ENCODE data around the gene MRPS14. TPM values are rescaled to one million over a fixed set of nuclear protein-coding genes. Genes with fewer than 3 reads are reported as not detected.
A peak's percentile ranks its signal among the peaks of the same experiment; 100 is the strongest.

Gene MRPS14
- total and polyA plus RNA-seq, 7 experiments from 2014 or later = 12.4 to 67.6 (median 35.6) TPM

DNA sequence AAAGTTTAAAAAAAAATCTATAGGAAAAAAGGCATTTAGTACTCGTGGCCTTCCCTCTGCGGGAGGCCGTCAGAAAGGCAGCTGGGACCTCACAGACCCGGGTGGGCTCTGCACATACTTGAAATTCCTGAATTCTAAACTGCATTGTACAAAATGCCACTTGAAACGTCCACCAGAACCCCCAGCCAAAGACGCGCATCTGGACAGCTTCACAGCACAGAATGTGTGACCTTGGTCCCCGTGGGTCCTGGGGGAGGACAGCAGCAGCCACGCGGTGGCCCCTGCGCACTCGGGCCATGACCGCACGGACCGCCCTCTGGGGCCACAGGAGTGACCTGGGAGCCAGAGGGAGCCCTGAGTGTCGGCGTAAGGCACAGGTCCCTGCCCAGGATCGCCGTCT is 20.6 kb upstream of the MRPS14 start:
- Histone ChIP-seq H3K27me3 (ENCODE audit: control insufficient read depth in 2 of 2, insufficient read depth in 2 of 2, low read length in 2 of 2) (no peaks in the 10 kb centered on the region), H3K4me1 (ENCODE audit: control insufficient read depth in 2 of 2, insufficient read depth in 2 of 2, low read length in 2 of 2) (no peaks in the 10 kb centered on the region), H3K4me3 (ENCODE audit: low read length) (no peak overlapping the region), H3K36me3 (ENCODE audit: control insufficient read depth in 2 of 3, insufficient read depth in 3 of 3, low read length in 3 of 3) (no peaks in the 10 kb centered on the region), H3K9me3 (ENCODE audit: control insufficient read depth in 2 of 3, low read length in 3 of 3) (no peaks in the 10 kb centered on the region), H3K27ac (ENCODE audit: low read depth, low read length) (no peak overlapping the region)
- H3K4me1 Mint-ChIP-seq = peaks cover 0 to 2% (median 0%) of the 10 kb centered on the region in 7 donors
- no peak for ATAC-seq
- H3K27ac Mint-ChIP-seq = no peak overlapping the region
- no peak overlapping the region for H3K4me3 Mint-ChIP-seq
- no peaks in the 10 kb centered on the region for H3K36me3 Mint-ChIP-seq
- DNase-seq = no peak
- ChIA-PET CTCF (no interaction called here), POLR2A (no interaction called here)
- peaks cover 0 to 24% (median 15%) of the 10 kb centered on the region in 5 donors for H3K27me3 Mint-ChIP-seq
- intact Hi-C loops (cut with micrococcal nuclease) = no loop called here
- H3K9me3 Mint-ChIP-seq = no peaks in the 10 kb centered on the region

DNA sequence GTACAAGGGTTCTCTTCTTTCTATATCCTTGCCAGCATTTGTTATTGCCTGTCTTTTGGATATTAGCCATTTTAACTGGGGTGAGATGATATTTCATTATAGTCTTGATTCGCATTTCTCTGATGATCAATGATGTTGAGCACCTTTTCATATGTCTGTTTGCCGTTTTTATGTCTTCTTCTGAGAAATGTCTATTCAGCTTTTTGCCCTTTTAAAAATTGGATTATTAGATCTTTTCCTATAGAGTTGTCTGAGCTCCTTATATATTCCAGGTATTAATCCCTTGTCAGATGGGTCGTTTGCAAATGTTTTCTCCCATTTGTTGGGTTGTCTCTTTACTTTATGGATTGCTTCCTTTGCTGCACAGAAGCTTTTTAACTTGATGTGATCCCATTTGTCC is 19.4 kb upstream of the MRPS14 start:
- Mint-ChIP-seq H3K4me3 (no peak overlapping the region), H3K27me3 (peaks cover 0 to 16% (median 11%) of the 10 kb centered on the region in 5 donors), H3K27ac (no peak overlapping the region), H3K36me3 (no peaks in the 10 kb centered on the region), H3K4me1 (no peaks in the 10 kb centered on the region), H3K9me3 (peaks cover 0 to 2% (median 0%) of the 10 kb centered on the region in 11 donors)
- ATAC-seq = no peak
- ChIA-PET POLR2A (no interaction called here), CTCF (no interaction called here)
- Histone ChIP-seq H3K4me3 (ENCODE audit: low read length) (no peak overlapping the region), H3K27ac (ENCODE audit: low read depth, low read length) (no peak overlapping the region), H3K36me3 (ENCODE audit: control insufficient read depth in 2 of 3, insufficient read depth in 3 of 3, low read length in 3 of 3) (no peaks in the 10 kb centered on the region), H3K4me1 (ENCODE audit: control insufficient read depth in 2 of 2, insufficient read depth in 2 of 2, low read length in 2 of 2) (no peaks in the 10 kb centered on the region), H3K27me3 (ENCODE audit: control insufficient read depth in 2 of 2, insufficient read depth in 2 of 2, low read length in 2 of 2) (no peaks in the 10 kb centered on the region), H3K9me3 (ENCODE audit: control insufficient read depth in 2 of 3, low read length in 3 of 3) (no peaks in the 10 kb centered on the region)
- intact Hi-C loops (cut with micrococcal nuclease) = no loop called here
- DNase-seq = no peak

DNA sequence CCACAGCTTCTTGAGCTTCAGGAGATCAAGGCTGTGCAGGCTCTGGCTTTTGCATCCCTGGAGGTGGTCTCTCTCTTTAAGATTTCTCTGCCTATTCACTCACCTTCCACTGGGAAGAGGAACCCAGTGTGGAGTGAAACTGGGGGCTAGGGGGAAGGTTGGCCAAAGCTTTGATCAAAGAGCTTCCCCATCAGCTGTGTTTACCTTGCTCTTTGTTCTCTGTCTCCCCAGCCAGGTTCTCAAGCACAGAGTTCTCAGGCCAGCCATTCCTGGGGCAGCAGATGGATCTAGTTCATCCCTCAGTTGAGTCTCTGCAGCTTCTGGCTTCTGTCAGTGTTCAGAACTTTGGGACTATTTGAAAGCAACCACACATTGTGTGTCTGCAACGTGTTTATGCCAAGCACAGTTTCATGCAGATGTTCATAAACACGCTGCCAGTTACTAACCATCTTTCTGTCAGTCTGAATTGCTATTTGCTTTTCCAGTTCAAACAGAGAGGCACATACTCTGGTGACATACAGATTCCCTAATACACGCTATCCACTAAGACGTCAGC is 17.2 kb upstream of the MRPS14 start:
- no peak overlapping the region for H3K27ac ChIP-seq (ENCODE audit: low read depth, low read length)
- no peaks in the 10 kb centered on the region for H3K36me3 ChIP-seq (ENCODE audit: control insufficient read depth in 2 of 3, insufficient read depth in 3 of 3, low read length in 3 of 3)
- Mint-ChIP-seq H3K27me3 (peaks cover 0 to 23% (median 4%) of the 10 kb centered on the region in 5 donors), H3K4me3 (no peak overlapping the region), H3K4me1 (peaks cover 0 to 2% (median 0%) of the 10 kb centered on the region in 7 donors), H3K36me3 (no peaks in the 10 kb centered on the region), H3K27ac (peak overlapping the region in 1 of 9 donors; percentile 2), H3K9me3 (peaks cover 0 to 2% (median 0%) of the 10 kb centered on the region in 11 donors)
- intact Hi-C loops (cut with micrococcal nuclease) = no loop called here
- ATAC-seq (no peak), DNase-seq (no peak)
- H3K4me1 ChIP-seq (ENCODE audit: control insufficient read depth in 2 of 2, insufficient read depth in 2 of 2, low read length in 2 of 2) = no peaks in the 10 kb centered on the region
- H3K27me3 ChIP-seq (ENCODE audit: control insufficient read depth in 2 of 2, insufficient read depth in 2 of 2, low read length in 2 of 2) = no peaks in the 10 kb centered on the region
- ChIA-PET POLR2A (no interaction called here), CTCF (interaction anchor here (1.0 kb wide), 1 partner anchor 9 kb away, joined by 3 read pairs; no protein-coding TSS in a partner anchor)
- H3K4me3 ChIP-seq (ENCODE audit: low read length) = no peak overlapping the region
- H3K9me3 ChIP-seq (ENCODE audit: control insufficient read depth in 2 of 3, low read length in 3 of 3) = no peaks in the 10 kb centered on the region

DNA sequence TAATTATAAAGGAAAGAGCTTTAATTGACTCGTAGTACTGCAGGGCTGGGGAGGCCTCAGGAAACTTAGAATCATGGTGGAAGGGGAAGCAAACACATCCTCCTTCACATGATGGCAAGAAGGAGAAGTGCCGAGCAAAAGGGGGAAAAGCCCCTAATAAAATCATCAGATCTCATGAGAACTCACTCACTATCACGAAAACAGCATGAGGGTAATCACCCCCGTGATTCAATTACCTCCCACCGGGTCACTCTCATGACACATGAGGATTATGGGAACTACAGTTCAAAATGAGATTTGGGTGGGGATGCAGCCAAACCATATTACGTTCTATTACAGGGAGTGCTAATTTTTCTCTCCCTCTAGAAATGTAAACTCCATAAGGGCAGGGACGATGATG is 14.2 kb upstream of the MRPS14 start:
- ChIA-PET CTCF (interaction anchor here (0.6 kb wide), 1 partner anchor 1618 kb away, joined by 5 read pairs; no protein-coding TSS in a partner anchor), POLR2A (no interaction called here)
- Histone ChIP-seq H3K9me3 (ENCODE audit: control insufficient read depth in 2 of 3, low read length in 3 of 3) (no peaks in the 10 kb centered on the region), H3K4me3 (ENCODE audit: low read length) (no peak overlapping the region), H3K36me3 (ENCODE audit: control insufficient read depth in 2 of 3, insufficient read depth in 3 of 3, low read length in 3 of 3) (no peaks in the 10 kb centered on the region), H3K27ac (ENCODE audit: low read depth, low read length) (no peak overlapping the region), H3K27me3 (ENCODE audit: control insufficient read depth in 2 of 2, insufficient read depth in 2 of 2, low read length in 2 of 2) (no peaks in the 10 kb centered on the region), H3K4me1 (ENCODE audit: control insufficient read depth in 2 of 2, insufficient read depth in 2 of 2, low read length in 2 of 2) (no peaks in the 10 kb centered on the region)
- no peak for DNase-seq
- intact Hi-C loops (cut with micrococcal nuclease) = no loop called here
- ATAC-seq = no peak
- Mint-ChIP-seq H3K4me1 (peaks cover 0 to 2% (median 0%) of the 10 kb centered on the region in 7 donors), H3K9me3 (peaks cover 0 to 2% (median 0%) of the 10 kb centered on the region in 11 donors), H3K36me3 (no peaks in the 10 kb centered on the region), H3K27ac (no peak overlapping the region), H3K4me3 (no peak overlapping the region), H3K27me3 (peaks cover 0 to 20% (median 0%) of the 10 kb centered on the region in 5 donors)

DNA sequence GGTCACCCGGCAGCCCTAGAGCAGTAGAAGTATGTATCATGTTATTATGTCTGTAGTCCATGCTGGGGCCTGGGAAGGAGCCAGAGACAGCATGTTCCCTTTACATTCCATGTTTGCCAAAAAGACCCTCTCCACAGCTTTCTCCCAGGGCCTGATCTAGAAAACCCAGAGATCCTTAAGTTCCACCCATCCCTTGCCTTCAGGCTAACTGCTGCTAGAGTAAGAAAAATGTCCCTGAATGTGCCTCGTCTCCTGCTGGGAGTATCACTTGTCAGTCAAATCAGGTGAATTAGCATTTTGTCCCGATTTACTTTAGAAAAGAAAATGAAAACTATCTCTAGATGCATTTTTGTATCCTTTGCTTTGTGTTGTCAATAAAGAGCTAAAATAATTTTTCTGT is 13.3 kb upstream of the MRPS14 start:
- ChIA-PET POLR2A (interaction anchor here (0.6 kb wide), 1 partner anchor 380 kb away, joined by 3 read pairs; no protein-coding TSS in a partner anchor), CTCF (no interaction called here)
- DNase-seq (no peak), ATAC-seq (no peak)
- Histone ChIP-seq H3K4me3 (ENCODE audit: low read length) (no peak overlapping the region), H3K4me1 (ENCODE audit: control insufficient read depth in 2 of 2, insufficient read depth in 2 of 2, low read length in 2 of 2) (no peaks in the 10 kb centered on the region), H3K9me3 (ENCODE audit: control insufficient read depth in 2 of 3, low read length in 3 of 3) (no peaks in the 10 kb centered on the region), H3K36me3 (ENCODE audit: control insufficient read depth in 2 of 3, insufficient read depth in 3 of 3, low read length in 3 of 3) (no peaks in the 10 kb centered on the region), H3K27ac (ENCODE audit: low read depth, low read length) (no peak overlapping the region), H3K27me3 (ENCODE audit: control insufficient read depth in 2 of 2, insufficient read depth in 2 of 2, low read length in 2 of 2) (no peaks in the 10 kb centered on the region)
- no peak overlapping the region for H3K4me3 Mint-ChIP-seq
- peaks cover 0 to 2% (median 0%) of the 10 kb centered on the region in 11 donors for H3K9me3 Mint-ChIP-seq
- H3K27me3 Mint-ChIP-seq = peaks cover 0 to 20% (median 0%) of the 10 kb centered on the region in 5 donors
- no peaks in the 10 kb centered on the region for H3K36me3 Mint-ChIP-seq
- peaks cover 0 to 2% (median 0%) of the 10 kb centered on the region in 7 donors for H3K4me1 Mint-ChIP-seq
- intact Hi-C loops (cut with micrococcal nuclease) = no loop called here
- no peak overlapping the region for H3K27ac Mint-ChIP-seq

DNA sequence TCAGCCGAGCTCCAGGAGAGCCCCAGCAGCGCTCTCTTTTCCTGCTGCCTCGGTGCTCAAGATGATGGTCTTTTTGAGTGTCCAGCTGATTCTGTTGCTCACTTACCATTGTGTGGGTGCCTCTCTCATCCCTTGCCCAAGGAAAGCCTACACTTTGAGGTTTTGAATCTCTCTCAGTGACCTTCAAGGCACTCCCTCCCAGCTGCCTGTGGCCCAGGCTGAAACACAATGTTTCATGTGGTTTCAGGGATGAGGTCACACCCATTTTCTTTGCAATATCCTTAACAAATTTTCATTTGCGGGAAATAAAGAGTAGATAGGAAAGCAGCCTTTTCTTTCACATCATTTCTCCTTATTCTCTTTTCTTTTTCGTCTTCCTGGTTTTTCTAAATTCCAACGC is 12.6 kb upstream of the MRPS14 start:
- Histone ChIP-seq H3K4me3 (ENCODE audit: low read length) (no peak overlapping the region), H3K9me3 (ENCODE audit: control insufficient read depth in 2 of 3, low read length in 3 of 3) (no peaks in the 10 kb centered on the region), H3K4me1 (ENCODE audit: control insufficient read depth in 2 of 2, insufficient read depth in 2 of 2, low read length in 2 of 2) (no peaks in the 10 kb centered on the region), H3K27me3 (ENCODE audit: control insufficient read depth in 2 of 2, insufficient read depth in 2 of 2, low read length in 2 of 2) (no peaks in the 10 kb centered on the region), H3K27ac (ENCODE audit: low read depth, low read length) (no peak overlapping the region), H3K36me3 (ENCODE audit: control insufficient read depth in 2 of 3, insufficient read depth in 3 of 3, low read length in 3 of 3) (no peaks in the 10 kb centered on the region)
- H3K4me1 Mint-ChIP-seq = peaks cover 0 to 2% (median 0%) of the 10 kb centered on the region in 7 donors
- H3K9me3 Mint-ChIP-seq = peaks cover 0 to 2% (median 0%) of the 10 kb centered on the region in 11 donors
- no peak overlapping the region for H3K27ac Mint-ChIP-seq
- ChIA-PET POLR2A (interaction anchor here (0.6 kb wide), 1 partner anchor 379 kb away, joined by 3 read pairs; no protein-coding TSS in a partner anchor), CTCF (interaction anchor here (0.5 kb wide), 1 partner anchor 1075 kb away, joined by 3 read pairs; no protein-coding TSS in a partner anchor)
- peaks cover 0 to 20% (median 0%) of the 10 kb centered on the region in 5 donors for H3K27me3 Mint-ChIP-seq
- H3K36me3 Mint-ChIP-seq = no peaks in the 10 kb centered on the region
- DNase-seq = no peak
- no peak overlapping the region for H3K4me3 Mint-ChIP-seq
- intact Hi-C loops (cut with micrococcal nuclease) = no loop called here
- ATAC-seq = no peak

DNA sequence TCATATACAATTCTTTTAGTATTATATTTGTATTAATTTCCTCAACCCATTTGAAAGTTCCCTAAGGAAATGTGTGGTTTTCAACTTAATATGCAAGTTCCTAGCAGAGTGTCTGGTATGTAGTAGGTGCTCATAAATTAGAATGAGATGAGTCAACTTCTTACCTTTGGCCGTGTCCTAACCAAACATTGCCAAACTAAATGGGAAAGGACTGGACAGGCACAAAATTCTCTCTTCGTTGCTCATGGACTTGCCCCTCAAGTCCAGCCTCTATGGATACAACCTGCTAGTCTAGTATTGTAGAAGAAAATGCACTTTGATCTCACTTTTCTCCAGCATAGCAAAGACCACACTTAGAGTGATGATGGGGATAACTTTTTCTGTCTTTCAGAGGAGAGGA is 11.6 kb upstream of the MRPS14 start:
- H3K9me3 ChIP-seq (ENCODE audit: control insufficient read depth in 2 of 3, low read length in 3 of 3) = no peaks in the 10 kb centered on the region
- H3K27ac ChIP-seq (ENCODE audit: low read depth, low read length) = no peak overlapping the region
- no peak for ATAC-seq
- H3K4me3 ChIP-seq (ENCODE audit: low read length) = no peak overlapping the region
- no peaks in the 10 kb centered on the region for H3K36me3 ChIP-seq (ENCODE audit: control insufficient read depth in 2 of 3, insufficient read depth in 3 of 3, low read length in 3 of 3)
- Mint-ChIP-seq H3K27ac (no peak overlapping the region), H3K4me3 (no peak overlapping the region), H3K27me3 (peaks cover 0 to 14% (median 0%) of the 10 kb centered on the region in 5 donors), H3K9me3 (peaks cover 0 to 2% (median 0%) of the 10 kb centered on the region in 11 donors), H3K36me3 (no peaks in the 10 kb centered on the region), H3K4me1 (peaks cover 0 to 4% (median 2%) of the 10 kb centered on the region in 7 donors)
- ChIA-PET POLR2A (no interaction called here), CTCF (no interaction called here)
- DNase-seq = no peak
- intact Hi-C loops (cut with micrococcal nuclease) = no loop called here
- H3K27me3 ChIP-seq (ENCODE audit: control insufficient read depth in 2 of 2, insufficient read depth in 2 of 2, low read length in 2 of 2) = no peaks in the 10 kb centered on the region
- H3K4me1 ChIP-seq (ENCODE audit: control insufficient read depth in 2 of 2, insufficient read depth in 2 of 2, low read length in 2 of 2) = peaks cover 0 to 3% of the 10 kb centered on the region in 2 donors
